HCT116 (cell line): ENCODE data around the gene P3H3. TPM values are rescaled to one million over a fixed set of nuclear protein-coding genes. Genes with fewer than 3 reads are reported as not detected.
A peak's percentile ranks its signal among the peaks of the same experiment; 100 is the strongest.

Experiments
- ATAC-seq: fragments of 200-7000 bp; cut with Tn5 transposase; 2 replicates; pipeline ENCODE4 v1.9.1; 2020; ENCODE audit warnings: mild to moderate bottlenecking, moderate library complexity
- BruUV-seq: library from RNA; stranded (reverse); fragments of 400-500 nt; replicated peaks from 2 replicates; lab custom pipeline; 2021; lab: Mats Ljungman, UMichigan
- CTCF ChIA-PET: fragments of 300-600 bp; sonication (Branson Sonifier 250); formaldehyde crosslinking; loops from one replicate; lab custom pipeline; 2021; ENCODE audit warnings: antibody characterized with exemption; lab: Charles Lee
- POLR2A ChIA-PET: fragments of 300-600, 350-600 bp; sonication (Branson Sonifier 250); formaldehyde crosslinking; loops from one replicate; lab custom pipeline; 2021; ENCODE audit warnings: antibody characterized with exemption; lab: Charles Lee
- RAD21 ChIA-PET, 2 experiments: fragments of 300-600 bp; sonication (Branson Sonifier 250); formaldehyde crosslinking; loops; one replicate each; lab custom pipeline; 2023; ENCODE audit warnings: low total read pairs in 2 of 2; ENCODE audit not compliant: uncharacterized antibody in 2 of 2, unreplicated experiment in 2 of 2, low non-redundant PET in 1 of 2; lab: Charles Lee
- DNase-seq: peaks from one replicate; pipeline ENCODE4 v3.0.0-alpha.2; 2010; ENCODE audit warnings: low read depth, low spot score
- H2AFZ ChIP-seq: fragments of 200-600 bp; shearing (Covaris generic), sonication (generic); 2 replicates; pipeline ENCODE4 v1.6.1; 2017; ENCODE audit warnings: low read depth, mixed run types, mixed read lengths, antibody characterized with exemption, low read length; ENCODE audit not compliant: poor library complexity, severe bottlenecking
- H3K27ac ChIP-seq: 2 replicates; pipeline ENCODE4 v1.5.1; 2012; ENCODE audit warnings: low read depth, low read length
- H3K27me3 ChIP-seq: fragments of 200-600 bp; sonication (generic); 2 replicates; pipeline ENCODE4 v1.6.1; 2016; ENCODE audit warnings: mixed run types, low read length, mixed read lengths; ENCODE audit not compliant: insufficient read depth
- H3K36me3 ChIP-seq, 2 experiments: fragments of 200-500 bp in 1 of 2; fragments of 200-600 bp in 1 of 2; sonication (Bioruptor generic) in 1 of 2; sonication (generic) in 1 of 2; 2 replicates each; pipeline versions ENCODE4 v1.5.1 to v1.6.1; 2014 to 2016; ENCODE audit warnings: low read length in 2 of 2, inconsistent platforms in 1 of 2, mixed read lengths in 1 of 2, mixed run types in 1 of 2; ENCODE audit not compliant: insufficient read depth in 2 of 2, control insufficient read depth in 1 of 2
- H3K4me1 ChIP-seq, 2 experiments: fragments of 200-600 bp in 1 of 2; sonication (generic) in 1 of 2; 2 replicates each; pipeline versions ENCODE4 v1.5.1 to v1.6.1; 2012 to 2017; ENCODE audit warnings: low read length in 2 of 2, inconsistent platforms in 1 of 2, mild to moderate bottlenecking in 1 of 2, mixed read lengths in 1 of 2, mixed run types in 1 of 2, moderate library complexity in 1 of 2; ENCODE audit not compliant: insufficient read depth in 2 of 2, control insufficient read depth in 1 of 2
- H3K4me2 ChIP-seq: fragments of 200-600 bp; sonication (generic); 2 replicates; pipeline ENCODE4 v1.6.1; 2017; ENCODE audit warnings: mixed run types, low read length, mixed read lengths
- H3K4me3 ChIP-seq, 2 experiments: fragments of 200-600 bp in 1 of 2; sonication (generic) in 1 of 2; replicated peaks in 1 of 2; 2 replicates each; pipeline ENCODE4 v1.5.1; 2011 to 2016; ENCODE audit warnings: low read length in 2 of 2, control low read depth in 1 of 2, low read depth in 1 of 2, mild to moderate bottlenecking in 1 of 2, mixed read lengths in 1 of 2, mixed run types in 1 of 2
- H3K79me2 ChIP-seq: fragments of 200-600 bp; sonication (generic); 2 replicates; pipeline ENCODE4 v1.6.1; 2017; ENCODE audit warnings: mild to moderate bottlenecking, mixed run types, low read length, moderate library complexity, mixed read lengths; ENCODE audit not compliant: insufficient read depth
- H3K9ac ChIP-seq: fragments of 200-600 bp; sonication (generic); 2 replicates; pipeline ENCODE4 v1.6.1; 2016; ENCODE audit warnings: low read length, mixed read lengths
- H3K9me2 ChIP-seq: fragments of 200-600 bp; sonication (generic), shearing (Covaris generic); 2 replicates; pipeline ENCODE4 v1.6.1; 2017; ENCODE audit warnings: mixed run types, mild to moderate bottlenecking, moderate library complexity; ENCODE audit not compliant: insufficient read depth
- H3K9me3 ChIP-seq, 2 experiments: fragments of 200-500 bp in 1 of 2; fragments of 200-600 bp in 1 of 2; sonication (Bioruptor generic) in 1 of 2; sonication (generic) in 1 of 2; 2 replicates each; pipeline ENCODE4 v1.6.1; 2014 to 2017; ENCODE audit warnings: low read length in 2 of 2, mixed read lengths in 2 of 2, inconsistent platforms in 1 of 2, low read depth in 1 of 2, mild to moderate bottlenecking in 1 of 2, mixed run types in 1 of 2, moderate library complexity in 1 of 2; ENCODE audit not compliant: control insufficient read depth in 1 of 2, insufficient read depth in 1 of 2
- H4K20me1 ChIP-seq: fragments of 200-600 bp; sonication (generic), shearing (Covaris generic); 2 replicates; pipeline ENCODE4 v1.6.1; 2017; ENCODE audit warnings: mixed run types, mild to moderate bottlenecking, moderate library complexity; ENCODE audit not compliant: insufficient read depth
- CEBPB ChIP-seq: IDR thresholded peaks from 2 replicates; pipeline ENCODE4 v1.6.1; 2012; ENCODE audit warnings: low read depth
- JUND ChIP-seq: IDR thresholded peaks from 2 replicates; pipeline ENCODE4 v1.6.1; 2012
- POLR2A ChIP-seq: IDR thresholded peaks from 2 replicates; pipeline ENCODE4 v1.7.0; 2011; ENCODE audit warnings: borderline replicate concordance; ENCODE audit not compliant: insufficient read depth, insufficient read length; ENCODE audit errors: extremely low read depth
- POLR2AphosphoS5 ChIP-seq: IDR thresholded peaks from 2 replicates; pipeline ENCODE4 v1.6.1; 2011; ENCODE audit warnings: mild to moderate bottlenecking, low read depth, low read length, moderate library complexity
- RAD21 ChIP-seq: IDR thresholded peaks from 2 replicates; pipeline ENCODE4 v1.6.1; 2012; ENCODE audit warnings: low read depth, mild to moderate bottlenecking
- ZBTB33 ChIP-seq: IDR thresholded peaks from 2 replicates; pipeline ENCODE4 v1.6.1; 2011; ENCODE audit warnings: mild to moderate bottlenecking, low read length, moderate library complexity; ENCODE audit not compliant: insufficient replicate concordance; ENCODE audit errors: extremely low read depth
- ZNF274 ChIP-seq: fragments of 200-500 bp; sonication (Bioruptor generic); IDR thresholded peaks from 2 replicates; pipeline ENCODE4 v1.6.1; 2014; ENCODE audit warnings: mild to moderate bottlenecking, low read depth, low read length, inconsistent platforms
- intact Hi-C: fragments of 100-400 bp; cut with micrococcal nuclease; formaldehyde crosslinking; loops from 2 replicates; pipeline ENCODE4 v1.10.0; 2022
- total RNA-seq: library from RNA; stranded (reverse); gene quantifications from one replicate; pipeline ENCODE4 v1.2.1, GENCODE V29; 2021; ENCODE audit not compliant: unreplicated experiment
- TF ChIP-seq, protein P1 (sequence below): IDR thresholded peaks from 2 replicates; pipeline ENCODE4 v1.6.1; 2012; ENCODE audit warnings: low read depth

Gene P3H3
- total RNA-seq, 1 experiment from 2014 or later = 32.2 TPM

DNA sequence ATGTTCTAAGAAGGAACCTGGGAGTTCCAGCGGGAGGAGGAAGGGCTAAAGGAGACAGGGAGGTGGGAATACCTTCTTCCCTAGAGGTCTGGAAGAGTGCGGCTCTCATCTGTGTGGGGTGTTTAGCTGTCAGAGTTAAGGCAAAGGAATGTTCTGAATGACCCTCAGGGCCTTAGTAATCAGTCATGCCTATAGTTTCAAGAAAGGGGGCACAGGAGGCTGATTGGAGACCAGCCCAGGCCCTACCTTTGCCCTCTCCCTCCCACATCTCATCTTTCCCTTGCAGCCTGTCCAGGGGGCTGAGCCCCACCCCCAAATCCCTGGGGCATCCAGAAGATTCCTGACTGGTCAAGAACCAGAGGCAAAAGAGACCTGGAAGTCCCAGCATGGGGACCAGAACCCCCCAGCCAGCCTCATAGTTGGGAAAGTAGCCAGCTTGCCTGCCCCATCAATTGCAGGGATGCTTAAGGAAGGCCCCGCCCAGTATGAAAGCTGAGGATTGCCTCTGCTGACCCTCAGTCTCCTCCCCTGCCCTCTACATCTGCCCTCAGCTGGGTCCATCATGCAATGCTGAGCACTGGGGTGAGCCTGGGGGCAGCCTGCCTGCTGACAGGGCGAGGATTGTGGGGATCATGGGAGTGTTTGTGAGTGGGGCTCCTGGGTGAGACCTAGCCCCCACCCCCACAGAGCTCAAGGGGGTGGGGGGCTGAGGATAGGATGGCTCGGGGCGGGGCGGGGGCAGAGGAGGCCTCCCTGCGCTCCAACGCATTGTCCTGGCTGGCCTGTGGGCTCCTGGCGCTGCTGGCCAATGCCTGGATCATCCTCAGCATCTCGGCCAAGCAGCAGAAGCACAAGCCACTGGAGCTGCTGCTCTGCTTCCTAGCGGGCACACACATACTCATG, 4.8 kb upstream of the P3H3 start:
- Histone ChIP-seq H3K4me1 (peaks cover 20 to 47% of the 10 kb centered on the region in 2 experiments), H3K79me2 (peaks cover 14% of the 10 kb centered on the region), H3K27ac (no peak overlapping the region), H2AFZ (no peak overlapping the region), H3K27me3 (peaks cover 6% of the 10 kb centered on the region; the same call in 1 of the 2 replicates)
- no peak for TF ChIP-seq JUND
- peak; percentile 10; the same call in 1 of the 2 replicates for TF ChIP-seq POLR2AphosphoS5
- TF ChIP-seq POLR2A = peak; percentile 28
- no peak for TF ChIP-seq ZBTB33
- no peak for TF ChIP-seq RAD21
- TF ChIP-seq ZNF274 = no peak
- TF ChIP-seq, protein P1, sequence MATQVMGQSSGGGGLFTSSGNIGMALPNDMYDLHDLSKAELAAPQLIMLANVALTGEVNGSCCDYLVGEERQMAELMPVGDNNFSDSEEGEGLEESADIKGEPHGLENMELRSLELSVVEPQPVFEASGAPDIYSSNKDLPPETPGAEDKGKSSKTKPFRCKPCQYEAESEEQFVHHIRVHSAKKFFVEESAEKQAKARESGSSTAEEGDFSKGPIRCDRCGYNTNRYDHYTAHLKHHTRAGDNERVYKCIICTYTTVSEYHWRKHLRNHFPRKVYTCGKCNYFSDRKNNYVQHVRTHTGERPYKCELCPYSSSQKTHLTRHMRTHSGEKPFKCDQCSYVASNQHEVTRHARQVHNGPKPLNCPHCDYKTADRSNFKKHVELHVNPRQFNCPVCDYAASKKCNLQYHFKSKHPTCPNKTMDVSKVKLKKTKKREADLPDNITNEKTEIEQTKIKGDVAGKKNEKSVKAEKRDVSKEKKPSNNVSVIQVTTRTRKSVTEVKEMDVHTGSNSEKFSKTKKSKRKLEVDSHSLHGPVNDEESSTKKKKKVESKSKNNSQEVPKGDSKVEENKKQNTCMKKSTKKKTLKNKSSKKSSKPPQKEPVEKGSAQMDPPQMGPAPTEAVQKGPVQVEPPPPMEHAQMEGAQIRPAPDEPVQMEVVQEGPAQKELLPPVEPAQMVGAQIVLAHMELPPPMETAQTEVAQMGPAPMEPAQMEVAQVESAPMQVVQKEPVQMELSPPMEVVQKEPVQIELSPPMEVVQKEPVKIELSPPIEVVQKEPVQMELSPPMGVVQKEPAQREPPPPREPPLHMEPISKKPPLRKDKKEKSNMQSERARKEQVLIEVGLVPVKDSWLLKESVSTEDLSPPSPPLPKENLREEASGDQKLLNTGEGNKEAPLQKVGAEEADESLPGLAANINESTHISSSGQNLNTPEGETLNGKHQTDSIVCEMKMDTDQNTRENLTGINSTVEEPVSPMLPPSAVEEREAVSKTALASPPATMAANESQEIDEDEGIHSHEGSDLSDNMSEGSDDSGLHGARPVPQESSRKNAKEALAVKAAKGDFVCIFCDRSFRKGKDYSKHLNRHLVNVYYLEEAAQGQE = no peak
- no peak for TF ChIP-seq CEBPB
- TF ChIP-seq, all 23 proteins: peak for 2
- ATAC-seq = no peak
- BruUV-seq = no TSS peak
- no peak overlapping the region for H3K4me3 ChIP-seq
- CTCF ChIA-PET = interaction anchor here (1.3 to 2.8 kb wide), 3 partner anchors 11 to 70 kb away, joined by 5 to 10 read pairs (median 10); partner anchors contain the start of genes MLF2 and USP5
- H3K36me3 ChIP-seq = no peaks in the 10 kb centered on the region
- H3K9me2 ChIP-seq = no peaks in the 10 kb centered on the region
- H3K4me2 ChIP-seq = no peak overlapping the region
- H3K9me3 ChIP-seq = no peaks in the 10 kb centered on the region
- no peak overlapping the region for H3K9ac ChIP-seq
- no peak for DNase-seq
- no peaks in the 10 kb centered on the region for H4K20me1 ChIP-seq
- intact Hi-C loops = no loop called here
- RAD21 ChIA-PET = no interaction called here
- POLR2A ChIA-PET = no interaction called here
